Right lobe of liver (tissue), 4 donors: ENCODE data around the gene RFC3.

Experiments
- CTCF ChIP-seq, 4 donors: fragments of 200-600 bp in 3 of 4; fragments of 450-650 bp in 1 of 4; IDR thresholded peaks; one replicate each; pipeline versions ENCODE4 v1.5.1 to v1.8.0; 2016 to 2022; ENCODE audit warnings: antibody characterized with exemption in 4 of 4, mild to moderate bottlenecking in 2 of 4
- POLR2A ChIP-seq: fragments of 450-650 bp; IDR thresholded peaks from one replicate; pipeline ENCODE4 v1.6.1; 2017; ENCODE audit warnings: antibody characterized with exemption, mild to moderate bottlenecking
- donor health status: DM: no; HTN: no; CAD: no.
- donor health status: DM: no; HTN: no; CAD: no.
- donor health status: DM: no; HTN: yes; CAD: no.

GRCh38 chr13:33868343-33868994 lies 50.5 kb downstream of the RFC3 start:
- TF ChIP-seq CTCF (IDR thresholded peaks at IDR 0.05) (no peak), POLR2A (no peak)
